Stomach (tissue), 4 donors: Measurements from ENCODE around the gene EVC.

Experiments
- CTCF ChIP-seq, 7 experiments: fragments of 450-650 bp in 4 of 7; fragments of 200-600 bp in 3 of 7; sonication (generic) in 3 of 7; IDR thresholded peaks; one replicate each; pipeline ENCODE4 v1.5.1; 2016 to 2019; ENCODE audit warnings: antibody characterized with exemption in 7 of 7, control low read depth in 2 of 7, mild to moderate bottlenecking in 1 of 7
- EP300 ChIP-seq: sonication (generic); formaldehyde crosslinking; IDR thresholded peaks from one replicate; pipeline ENCODE4 v1.6.1; 2017; ENCODE audit warnings: antibody characterized with exemption
- POLR2A ChIP-seq, 4 donors: fragments of 450-650 bp; IDR thresholded peaks; one replicate each; pipeline ENCODE4 v1.6.1; 2016; ENCODE audit warnings: antibody characterized with exemption in 4 of 4, control low read depth in 2 of 4, mild to moderate bottlenecking in 1 of 4, moderate library complexity in 1 of 4

GRCh38 chr4:5705647-5706320 lies 5.2 kb upstream of the EVC start:
- TF ChIP-seq CTCF (IDR thresholded peaks at IDR 0.05): no peak
- no peak for TF ChIP-seq POLR2A (IDR thresholded peaks at IDR 0.05)
- TF ChIP-seq EP300: no peak
